ENCODE results near the gene EXTL1.

Gene EXTL1

GRCh38 chr1:26025517-26025916, 3.9 kb downstream of the EXTL1 start:
- DNase-seq: no peak

DNA sequence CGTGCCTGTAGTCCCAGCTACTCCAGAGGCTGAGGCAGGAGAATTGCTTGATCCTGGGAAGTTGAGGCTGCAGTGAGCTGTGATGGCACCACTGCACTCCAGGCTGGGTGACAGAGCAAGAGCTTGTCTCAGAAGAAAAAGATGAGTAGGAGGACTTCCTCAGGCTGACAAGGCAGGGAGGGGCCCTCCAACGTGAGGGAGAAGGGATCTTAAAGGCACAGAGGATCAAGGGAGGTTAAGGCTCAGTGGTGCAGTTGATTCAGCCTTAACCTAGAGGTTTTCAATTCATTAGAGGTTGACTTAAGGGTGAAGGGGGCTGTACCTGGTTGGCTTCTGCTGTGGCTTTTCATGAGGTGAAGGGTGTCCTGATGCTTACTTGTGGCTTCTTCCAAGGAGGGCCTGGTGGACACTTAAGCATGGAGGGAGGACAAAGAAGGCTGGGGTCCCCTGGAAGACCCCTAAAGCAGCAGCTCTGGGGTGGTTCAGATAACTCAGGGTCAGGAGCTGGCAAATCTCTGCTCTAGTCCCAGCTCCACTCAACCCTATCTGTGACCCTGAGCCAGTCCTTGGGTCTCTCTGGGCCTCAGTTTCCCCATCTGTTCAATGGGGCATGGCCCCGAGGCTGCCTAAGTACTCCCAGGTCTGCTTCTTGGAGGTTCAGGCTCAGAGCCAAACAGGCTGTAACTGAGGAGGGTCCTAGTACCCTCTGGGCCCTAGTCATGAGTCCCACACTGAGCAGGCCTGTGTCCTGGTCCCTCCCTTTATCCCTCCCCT, 6.3 kb downstream of the EXTL1 start:
- no peak for DNase-seq

DNA sequence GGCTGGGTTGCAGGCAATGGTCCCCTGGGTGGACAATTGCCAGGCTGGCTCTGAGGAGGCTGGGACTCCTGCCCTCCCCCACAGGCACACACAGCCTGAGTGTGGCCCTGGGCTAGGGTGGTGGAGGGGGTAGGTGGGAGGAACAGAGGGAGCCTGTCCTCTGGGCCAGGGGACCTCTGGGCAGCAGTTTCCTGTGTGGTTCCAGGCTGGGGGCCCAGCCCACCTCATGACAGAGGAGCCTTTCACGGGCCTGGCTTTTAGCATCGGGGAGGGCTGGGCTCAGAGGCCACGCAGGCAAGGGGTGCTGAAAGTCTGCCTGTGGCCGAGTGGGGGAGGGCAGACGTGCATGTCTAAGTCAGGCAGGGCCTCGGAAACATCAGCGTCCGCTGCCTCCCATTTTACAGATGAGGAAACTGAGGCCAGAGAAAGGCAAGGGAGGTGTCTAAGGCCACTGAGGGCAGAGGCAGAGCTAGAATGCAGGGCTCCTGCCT, 7.0 kb downstream of the EXTL1 start:
- DNase-seq: no peak

DNA sequence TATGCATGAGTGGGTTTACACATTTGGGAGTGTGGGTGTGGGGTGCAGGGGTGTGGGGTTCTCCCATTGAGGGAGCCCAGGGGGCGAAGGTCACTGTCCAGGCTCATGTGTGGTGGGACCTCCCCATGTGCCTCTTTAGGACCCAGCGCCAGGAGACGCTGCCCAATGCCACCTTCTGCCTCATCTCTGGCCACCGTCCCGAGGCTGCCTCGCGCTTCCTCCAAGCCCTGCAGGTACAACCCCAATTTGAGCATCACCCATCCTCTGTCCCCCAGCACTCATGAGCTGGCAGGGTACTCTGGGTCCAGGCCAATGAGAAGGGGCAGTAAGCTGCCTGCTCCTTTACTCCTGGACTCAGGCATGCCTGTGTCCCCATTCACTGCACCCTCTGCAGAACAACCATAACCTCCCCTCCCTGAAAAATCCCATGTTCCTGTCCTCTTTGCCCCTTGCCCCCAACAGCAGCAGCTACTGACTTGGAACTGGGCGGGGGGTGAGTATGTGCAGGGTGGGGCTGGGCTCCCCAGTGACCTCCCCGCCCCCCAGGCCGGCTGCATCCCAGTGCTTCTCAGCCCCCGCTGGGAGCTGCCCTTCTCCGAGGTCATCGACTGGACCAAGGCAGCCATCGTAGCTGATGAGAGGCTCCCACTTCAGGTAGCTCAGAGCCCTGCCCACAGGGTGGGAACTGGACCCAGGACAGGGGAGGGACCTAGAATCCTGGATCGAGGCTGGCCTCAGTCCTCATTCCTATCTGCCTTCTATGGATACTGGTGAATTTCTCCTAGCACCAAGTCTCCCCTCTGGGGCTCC, 7.7 kb downstream of the EXTL1 start:
- DNase-seq: no peak

- no peak for DNase-seq
These were observed 8.4 kb downstream of the EXTL1 start for GRCh38 chr1:26029864-26030481.

GRCh38 chr1:26031196-26031595, 9.6 kb downstream of the EXTL1 start:
- DNase-seq: no peak

DNA sequence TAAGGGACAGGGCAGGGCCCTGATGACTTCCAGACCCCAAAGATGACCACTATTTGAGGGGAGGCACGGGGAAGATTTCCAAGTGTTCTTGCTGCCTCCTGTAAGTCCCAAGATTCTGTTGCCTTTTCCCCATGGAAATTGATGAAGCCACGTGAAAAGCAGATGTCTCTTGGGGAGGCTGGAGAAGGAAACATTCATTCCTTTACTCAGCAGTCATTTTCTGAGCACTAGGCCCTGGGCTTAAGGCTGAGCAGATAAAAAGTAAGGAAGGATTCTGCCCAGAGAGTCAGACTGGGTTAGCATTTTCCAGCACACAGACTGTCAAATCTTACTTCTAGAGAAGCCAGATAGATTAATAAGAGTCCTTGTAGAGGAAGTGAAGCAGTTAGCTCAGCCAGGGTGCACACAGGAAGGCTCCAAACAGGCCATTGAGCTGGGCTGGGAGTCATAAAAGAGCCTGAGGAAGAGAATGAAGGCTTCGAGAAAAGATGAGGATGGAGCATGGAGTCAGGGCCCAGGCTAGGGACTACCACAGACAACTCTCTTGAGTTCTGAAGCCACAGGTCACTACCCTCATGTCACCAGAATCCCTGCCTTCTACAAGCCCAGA, 10.1 kb downstream of the EXTL1 start:
- no peak for DNase-seq

DNA sequence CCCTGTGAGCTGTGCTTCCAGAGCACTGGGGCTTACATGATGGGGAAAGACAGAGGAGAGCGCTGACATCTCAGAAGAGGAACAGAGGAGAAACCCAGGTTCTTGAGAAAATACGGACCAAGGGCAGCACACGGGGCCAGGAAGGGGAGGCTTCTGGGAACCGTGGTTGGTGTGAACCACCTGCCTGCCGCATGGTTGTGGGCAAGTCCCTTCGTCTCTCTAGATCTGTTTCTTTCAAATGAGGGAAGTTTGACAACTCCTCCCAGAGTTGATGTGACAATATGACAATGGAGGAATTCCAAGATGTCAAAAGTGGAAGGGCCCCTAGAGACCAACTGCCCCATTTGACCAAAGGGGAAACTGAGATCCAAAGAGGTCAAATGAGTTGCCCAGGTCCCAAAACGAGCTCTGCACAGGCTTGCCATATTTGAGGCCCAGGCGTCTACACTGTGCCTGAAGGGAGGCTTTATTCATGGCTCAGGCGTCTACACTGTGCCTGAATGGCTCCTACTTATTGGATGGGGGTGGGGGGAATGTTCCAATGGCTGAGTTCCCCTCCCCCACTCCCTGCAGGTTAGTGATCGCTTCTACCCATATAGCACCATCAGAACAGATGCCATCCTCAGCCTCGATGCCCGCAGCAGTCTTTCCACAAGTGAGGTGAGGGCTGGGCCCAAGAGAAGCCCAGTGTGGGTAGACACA, 11.2 kb downstream of the EXTL1 start:
- no peak for DNase-seq

DNA sequence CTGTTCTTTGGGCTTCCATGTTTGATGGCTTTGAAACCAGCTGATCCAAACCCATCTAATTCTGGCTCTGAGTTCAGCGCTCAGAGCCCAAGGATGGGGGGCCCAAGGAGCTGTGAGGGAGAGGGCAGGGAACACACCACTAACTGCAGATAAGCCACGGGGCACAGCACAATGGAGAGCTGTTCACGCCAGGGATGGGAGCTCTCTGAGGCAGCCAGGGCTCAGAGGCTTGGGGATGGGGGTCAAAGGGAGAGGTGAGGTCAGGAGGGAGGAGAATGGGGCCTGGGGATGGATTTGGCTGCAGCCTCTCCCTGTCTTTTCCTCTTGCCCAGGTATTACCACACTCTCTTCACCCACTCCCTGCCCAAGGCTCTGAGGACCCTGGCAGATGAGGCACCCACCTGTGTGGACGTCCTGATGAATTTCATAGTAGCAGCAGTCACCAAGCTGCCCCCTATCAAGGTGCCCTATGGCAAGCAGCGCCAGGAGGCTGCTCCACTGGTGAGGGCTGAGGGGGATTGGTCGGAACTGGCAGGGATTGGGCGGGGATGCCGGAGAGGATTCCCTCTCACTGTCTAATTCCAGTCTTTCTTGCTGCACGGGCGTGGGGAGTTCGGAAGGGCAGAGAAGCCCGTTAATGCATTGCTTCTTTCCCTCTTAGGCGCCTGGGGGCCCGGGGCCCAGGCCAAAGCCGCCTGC, 13.1 kb downstream of the EXTL1 start:
- DNase-seq: no peak

GRCh38 chr1:26035203-26035958, 13.8 kb downstream of the EXTL1 start:
- DNase-seq: peak; percentile 94

DNA sequence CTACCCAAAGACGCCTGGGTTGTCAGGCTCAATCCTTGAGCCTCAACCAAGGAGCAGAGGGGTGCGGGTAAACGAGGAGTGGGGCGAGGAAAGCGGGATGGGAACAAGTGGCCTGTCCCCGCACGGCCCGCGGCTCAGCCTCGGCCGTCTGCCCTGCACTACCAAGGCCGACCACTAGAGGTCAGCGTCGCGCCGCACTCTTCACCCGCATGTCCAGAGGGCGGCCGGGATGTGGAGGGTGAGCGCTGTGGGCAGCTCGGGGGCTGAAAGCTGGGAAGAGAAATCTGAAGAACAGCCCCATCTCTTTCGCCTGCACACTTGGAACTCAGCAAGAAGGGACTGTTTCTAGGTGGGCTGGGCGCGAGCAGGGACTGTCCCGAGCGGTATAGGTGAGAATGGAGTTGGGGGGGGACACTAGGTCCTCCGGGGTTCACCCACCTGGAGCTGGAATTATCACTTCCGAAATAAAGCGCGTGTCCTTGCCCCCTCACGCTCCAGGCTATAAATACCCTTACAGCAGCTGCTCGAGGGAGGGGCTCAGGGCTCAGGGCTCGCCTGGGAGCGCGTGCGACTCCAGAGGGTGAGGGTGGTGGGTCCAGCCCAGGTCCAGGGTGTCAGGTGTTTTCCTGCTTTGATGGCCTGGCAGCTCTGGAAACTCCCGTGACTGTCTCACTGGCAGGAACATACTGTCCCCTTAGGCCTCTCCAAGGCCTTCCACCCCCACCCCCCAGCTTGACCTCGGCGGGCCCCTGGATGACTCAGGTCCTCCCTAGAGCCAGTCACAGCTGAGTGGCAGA, 14.6 kb downstream of the EXTL1 start:
- DNase-seq: peak; percentile 92

DNA sequence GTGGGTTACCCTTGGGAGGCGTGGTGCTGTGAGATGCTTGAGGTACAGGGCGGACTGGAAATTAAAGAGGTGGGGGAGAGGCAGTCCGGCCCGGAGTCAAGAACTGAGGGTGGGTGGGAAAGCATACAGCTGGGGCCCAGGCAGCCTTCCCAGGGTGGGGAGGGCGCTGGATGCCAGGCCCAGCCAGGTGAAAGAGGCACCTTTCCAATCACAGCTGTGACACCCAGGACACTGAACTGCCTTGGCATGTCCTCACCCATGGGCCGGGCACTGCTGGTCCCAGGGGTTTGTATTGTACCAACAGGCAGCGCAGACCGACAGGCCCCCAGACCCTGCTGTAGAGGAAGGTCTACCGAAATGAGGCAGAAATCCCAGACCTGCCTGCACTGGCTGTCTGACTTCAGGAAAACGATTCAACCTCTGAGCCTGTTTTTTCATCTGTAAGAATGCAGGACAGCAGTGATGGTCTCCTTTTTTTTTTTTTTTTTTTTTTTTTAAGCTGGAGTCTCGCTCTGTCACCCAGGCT, 15.2 kb downstream of the EXTL1 start:
- DNase-seq: no peak

- DNase-seq: no peak
These were observed 16.3 kb downstream of the EXTL1 start for GRCh38 chr1:26037904-26038303.

DNA sequence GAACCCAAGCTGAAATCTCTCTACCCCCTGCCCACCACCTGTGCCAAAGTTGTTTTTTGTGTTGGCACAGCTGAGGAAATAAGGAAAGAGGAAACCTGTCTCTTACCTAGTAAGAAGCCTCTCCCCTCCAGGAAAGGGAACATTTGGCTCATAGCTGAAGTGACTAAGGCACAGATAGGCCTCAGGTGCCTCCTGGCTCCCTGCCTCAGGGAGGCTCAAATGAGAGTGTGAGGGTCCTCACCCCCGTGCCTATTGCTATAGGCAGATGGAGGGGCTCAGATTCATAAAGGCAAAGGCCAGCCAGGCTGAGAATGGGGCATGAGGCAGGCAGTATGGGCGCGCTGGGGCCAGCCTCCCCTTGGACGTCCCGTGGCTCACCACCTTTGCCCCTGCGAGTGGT, 16.9 kb downstream of the EXTL1 start:
- DNase-seq: no peak

- DNase-seq: no peak
These were observed 17.3 kb downstream of the EXTL1 start for GRCh38 chr1:26038904-26039303.

- no peak for DNase-seq
These were observed 19.8 kb downstream of the EXTL1 start for GRCh38 chr1:26041401-26041800.

GRCh38 chr1:26041978-26042377, 20.4 kb downstream of the EXTL1 start:
- no peak for DNase-seq

- DNase-seq: no peak
These were observed 22.2 kb downstream of the EXTL1 start for GRCh38 chr1:26043765-26044164.

- no peak for DNase-seq
These were observed 22.8 kb downstream of the EXTL1 start for GRCh38 chr1:26044414-26044813.
